ENCODE measurements around the gene CRY2. TPM values are rescaled to one million over a fixed set of nuclear protein-coding genes. Genes with fewer than 3 reads are reported as not detected.

CRY2 gene
- total and polyA plus RNA-seq, 12 donors: 14.7 to 57.4 (median 28.8) TPM

DNA sequence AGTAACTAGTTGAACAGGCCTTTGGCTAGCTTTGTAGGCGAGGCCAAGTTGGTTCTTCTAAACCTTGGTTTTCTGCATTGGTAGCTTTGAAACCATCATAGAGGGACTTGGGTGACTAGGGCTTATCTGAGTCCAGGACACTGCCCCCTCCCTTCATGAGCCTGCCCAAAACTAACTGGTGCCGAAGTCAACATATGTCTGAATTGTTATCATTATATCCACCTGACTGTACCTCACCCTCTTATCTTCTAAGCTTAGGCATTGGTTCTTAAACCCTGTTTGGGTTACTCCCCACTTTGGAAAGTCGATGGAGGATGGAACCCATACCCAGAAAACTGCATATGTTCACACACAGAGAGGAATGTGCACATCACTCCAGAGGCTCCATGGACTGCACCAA, 30.6 kb downstream of the CRY2 start:
- WGBS, 4 donors: 93 to 99% (median 95%) methylated on average over 3 of the region's 3 CpGs
- Histone ChIP-seq H3K4me1 (replicated peaks in 1 of 2) (peaks cover 11 to 25% of the 10 kb centered on the region in 2 donors), H3K36me3 (replicated peaks in 1 of 2) (peaks cover 0 to 59% of the 10 kb centered on the region in 2 donors), H3K9me3 (replicated peaks in 1 of 3) (no peaks in the 10 kb centered on the region), H3K27me3 (no peaks in the 10 kb centered on the region), H3K4me3 (no peak overlapping the region), H3K27ac (no peak overlapping the region)
- intact Hi-C loops (cut with DNase I): no loop called here
- no peak for DNase-seq
- TF ChIP-seq CTCF (IDR thresholded peaks at IDR 0.05): no peak
- no peak for TF ChIP-seq POLR2A (IDR thresholded peaks at IDR 0.05)

GRCh38 chr11:45879803-45880686, 32.8 kb downstream of the CRY2 start:
- peak; percentile 54 to 81 (median 77) for DNase-seq
- Histone ChIP-seq H3K4me3 (no peak overlapping the region), H3K36me3 (replicated peaks in 1 of 2) (peaks cover 0 to 47% of the 10 kb centered on the region in 2 donors), H3K4me1 (replicated peaks in 1 of 2) (peaks cover 11 to 27% of the 10 kb centered on the region in 2 donors), H3K27me3 (no peaks in the 10 kb centered on the region), H3K27ac (peak overlapping the region in 3 of 5 donors; percentile 46 to 79 (median 66)), H3K9me3 (replicated peaks in 1 of 3) (no peaks in the 10 kb centered on the region)
- TF ChIP-seq POLR2A (IDR thresholded peaks at IDR 0.05): peak in 1 of 2 donors; percentile 27
- TF ChIP-seq CTCF (IDR thresholded peaks at IDR 0.05): no peak
- 30 to 46% (median 38%) methylated on average over 7 of the region's 7 CpGs for WGBS, 4 donors
- intact Hi-C loops (cut with DNase I): no loop called here

DNA sequence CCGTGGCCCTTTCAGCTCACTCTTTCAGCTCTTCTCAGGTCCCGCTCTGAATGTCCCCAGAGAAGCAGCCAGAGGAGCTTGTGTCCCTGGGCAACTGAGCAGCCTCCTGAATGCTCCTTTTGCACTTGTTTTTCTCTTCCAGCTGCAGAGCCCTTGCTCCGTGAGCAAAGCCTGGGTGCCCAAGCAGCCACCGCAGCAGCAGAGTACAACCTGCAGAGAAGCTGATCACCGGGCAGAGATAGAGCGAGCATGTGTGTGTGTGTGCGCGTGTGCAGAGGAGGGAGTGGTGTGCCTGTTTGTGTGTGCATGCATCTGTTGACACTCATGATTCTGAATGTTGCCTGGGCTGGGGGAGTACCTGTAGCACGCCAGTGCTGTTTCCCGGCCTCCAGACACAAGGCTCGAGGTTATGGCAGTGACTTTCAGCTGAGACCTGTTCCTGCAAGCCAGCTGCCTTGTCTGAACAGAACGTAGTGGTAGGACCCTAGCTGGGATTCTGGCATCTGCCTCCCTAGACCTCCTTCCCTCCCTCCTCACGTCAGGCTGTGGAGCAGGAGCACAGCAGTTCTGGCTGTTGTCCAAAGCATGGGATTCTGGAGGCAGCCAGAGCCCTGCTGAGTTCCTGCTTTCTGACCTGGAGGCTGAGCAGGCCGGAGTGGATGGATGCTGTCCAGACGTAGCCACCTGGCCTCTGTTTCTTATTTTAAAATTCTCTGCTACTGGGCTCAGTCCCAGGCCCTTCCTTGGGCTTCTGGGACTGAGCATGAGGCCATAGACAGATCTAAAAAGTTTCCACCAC, 33.7 kb downstream of the CRY2 start:
- Histone ChIP-seq H3K36me3 (replicated peaks in 1 of 2) (peaks cover 0 to 40% of the 10 kb centered on the region in 2 donors), H3K4me3 (no peak overlapping the region), H3K27ac (peak overlapping the region in 2 of 5 donors; percentile 66 to 79), H3K4me1 (replicated peaks in 1 of 2) (peaks cover 14 to 32% of the 10 kb centered on the region in 2 donors), H3K27me3 (no peaks in the 10 kb centered on the region), H3K9me3 (replicated peaks in 1 of 3) (no peaks in the 10 kb centered on the region)
- intact Hi-C loops (cut with DNase I): no loop called here
- no peak for DNase-seq
- WGBS, 4 donors: 59 to 72% (median 67%) methylated on average over 11 to 15 of the region's 15 CpGs
- TF ChIP-seq POLR2A (IDR thresholded peaks at IDR 0.05) (no peak), CTCF (IDR thresholded peaks at IDR 0.05) (no peak)

GRCh38 chr11:45881708-45882368, 34.6 kb downstream of the CRY2 start:
- H3K27me3 ChIP-seq: no peaks in the 10 kb centered on the region
- H3K36me3 ChIP-seq (replicated peaks in 1 of 2): peaks cover 0 to 31% of the 10 kb centered on the region in 2 donors
- peaks cover 14 to 34% of the 10 kb centered on the region in 2 donors for H3K4me1 ChIP-seq (replicated peaks in 1 of 2)
- intact Hi-C loops (cut with DNase I): no loop called here
- WGBS, 4 donors: 62 to 71% (median 67%) methylated on average over 5 to 6 of the region's 6 CpGs
- TF ChIP-seq POLR2A (IDR thresholded peaks at IDR 0.05) (no peak), CTCF (IDR thresholded peaks at IDR 0.05) (no peak)
- H3K4me3 ChIP-seq: no peak overlapping the region
- no peaks in the 10 kb centered on the region for H3K9me3 ChIP-seq (replicated peaks in 1 of 3)
- peak overlapping the region in 1 of 5 donors; percentile 44 for H3K27ac ChIP-seq
- DNase-seq: no peak
